ENCODE results near the gene ELOF1. TPM values are rescaled to one million over a fixed set of nuclear protein-coding genes. Genes with fewer than 3 reads are reported as not detected.

The ELOF1 gene
- 25.1 and 27.8 TPM in 2 replicates for total RNA-seq

DNA sequence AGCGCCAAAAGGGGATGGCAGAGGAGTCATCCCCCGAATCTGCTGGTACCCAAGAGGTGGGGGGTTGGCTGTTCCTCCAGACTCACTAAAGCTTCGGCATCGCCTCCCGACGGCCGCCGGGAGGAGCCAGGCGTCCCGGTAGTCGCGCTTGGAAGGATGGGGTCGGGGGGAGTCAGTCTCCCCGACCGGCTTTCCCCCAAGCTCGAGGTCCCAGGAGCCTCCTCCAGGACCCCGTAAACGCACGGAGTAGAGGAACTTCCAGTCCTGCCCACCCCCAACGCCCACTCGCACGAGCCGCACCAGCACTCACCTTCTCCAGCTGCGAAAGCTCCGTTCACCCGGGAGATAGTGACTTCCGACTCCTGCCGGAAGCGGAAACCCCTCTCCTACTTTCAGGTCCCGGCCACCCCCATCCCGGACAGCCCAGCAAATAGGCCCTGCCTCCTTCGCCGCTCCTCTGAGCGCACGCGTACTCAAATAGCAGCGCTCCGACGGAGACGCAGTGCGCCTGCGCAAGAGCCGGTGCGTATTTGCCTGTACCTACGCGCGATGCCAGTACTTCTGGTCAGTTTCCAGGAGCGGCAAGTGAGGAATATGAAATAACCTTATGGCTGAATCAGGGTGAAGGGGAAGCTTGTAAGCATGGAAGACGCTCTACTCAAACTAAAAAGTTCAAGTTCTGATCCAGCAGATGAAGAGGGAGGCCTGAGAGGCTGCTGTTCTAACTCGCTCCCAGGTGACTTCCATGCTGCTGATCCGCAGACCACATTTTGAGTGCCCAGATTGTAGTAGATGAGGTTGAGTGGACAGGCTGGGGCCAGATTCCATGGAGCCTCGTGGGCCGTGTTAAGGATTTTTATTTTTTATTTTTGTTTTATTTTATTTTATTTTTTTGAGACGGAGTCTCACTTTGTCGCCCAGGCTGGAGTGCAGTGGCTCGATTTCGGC, at the start of gene ELOF1:
TSS of gene ELOF1 (minus strand) at position 350 of the 948 bp plus-strand sequence. CDS start 4,883 bp downstream, outside the sequence.

GRCh38 chr19:11597202-11598102, 38.4 kb upstream of the ELOF1 start, which contains the start of gene ZNF627:
ZNF627 (plus strand) TSS chr19:11597483; CDS start chr19:11597628, 145 bp downstream.

GRCh38 chr19:11577451-11578257, 18.6 kb upstream of the ELOF1 start, which contains the start of gene ACP5:
ACP5 (minus strand) TSS chr19:11577645; CDS start chr19:11577317, 328 bp downstream.

GRCh38 chr19:11538232-11539036, 20.6 kb downstream of the ELOF1 start, which contains the start of gene CNN1:
CNN1 (plus strand) TSS chr19:11538851; CDS start chr19:11538928, 77 bp downstream.

DNA sequence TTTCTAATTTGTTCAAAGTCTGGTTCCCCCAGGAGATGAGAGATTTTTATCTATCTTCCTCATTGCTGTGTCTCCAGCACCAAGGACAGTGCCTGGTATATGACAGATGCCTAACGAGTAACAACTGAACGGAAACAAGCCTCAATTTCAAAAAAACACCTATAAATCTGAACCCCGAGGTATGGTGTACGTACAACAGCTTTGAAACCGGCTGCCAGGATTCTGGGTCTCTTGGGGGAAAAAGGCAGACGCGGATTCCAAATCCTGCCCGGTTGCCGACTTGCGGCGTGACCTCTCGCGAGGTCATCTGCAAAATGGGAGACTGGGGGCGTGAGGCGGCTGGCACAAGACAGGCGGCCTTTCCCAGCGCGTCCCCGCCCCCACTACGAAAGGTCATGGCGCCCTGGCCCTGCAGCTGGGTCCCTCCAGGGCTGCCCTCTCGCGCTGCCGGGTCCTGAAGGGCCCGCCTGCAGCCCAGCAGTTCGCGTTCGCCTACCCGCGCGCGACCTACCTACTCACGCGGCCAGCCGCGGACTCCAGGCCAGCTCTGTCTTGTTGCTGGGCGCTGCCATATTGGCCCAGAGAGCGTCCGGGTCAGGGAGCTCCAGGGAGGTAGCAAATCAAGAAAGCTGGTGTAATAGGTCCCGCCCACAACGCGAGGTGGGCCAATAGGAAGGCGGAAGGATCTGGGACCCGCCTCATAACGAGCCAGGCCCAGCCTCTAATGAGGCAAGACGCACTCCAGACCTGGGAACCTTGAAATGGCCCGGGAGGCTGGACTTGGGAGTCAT, 30.3 kb downstream of the ELOF1 start, which contains the start of gene ECSIT:
TSS of gene ECSIT (minus strand) at position 584 of the 791 bp plus-strand sequence. CDS start 9,964 bp downstream, outside the sequence.

DNA sequence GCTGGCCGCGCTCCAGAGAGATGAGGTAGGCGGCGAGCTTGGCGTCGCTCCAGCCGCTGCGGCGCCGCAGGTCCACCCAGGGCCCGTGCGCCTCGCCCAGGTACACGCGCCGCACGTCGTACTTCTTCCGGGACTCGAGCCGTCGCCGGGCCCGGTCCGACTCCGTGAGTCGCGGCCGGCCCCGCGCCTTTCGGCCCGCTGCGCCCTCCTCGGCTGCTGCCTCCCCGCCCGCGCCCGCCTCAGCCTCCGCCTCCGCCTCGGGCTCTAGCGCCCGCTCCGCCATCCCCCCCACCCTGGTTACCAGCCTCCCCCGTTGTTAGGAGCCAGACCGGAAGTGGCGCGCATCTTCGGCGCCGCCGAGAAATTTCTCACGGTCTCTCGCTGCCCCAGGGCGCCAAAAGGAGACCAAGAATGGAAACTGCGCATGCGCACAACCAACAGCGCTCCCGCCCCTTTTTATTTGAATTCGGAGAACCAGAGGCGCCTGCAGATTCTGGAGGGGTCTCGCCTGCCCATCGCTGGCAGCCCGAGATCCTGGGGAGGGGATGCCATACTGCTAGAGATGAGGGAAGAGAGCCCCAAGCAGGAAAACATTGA, 53.4 kb downstream of the ELOF1 start, which contains the start of gene ZNF653:
TSS of gene ZNF653 (minus strand) at position 336 of the 597 bp plus-strand sequence. CDS start at position 283, 53 bp downstream.

Small RNAs within 50 kb of the gene (small RNA-seq; reads per million reads assigned to genes)
- gene RN7SL833P, result not detected

Other genes with a start within 250 kb of the ELOF1 start
- 44.4 and 51.0 TPM in 2 replicates for gene RAB3D, start 219.6 kb downstream of the ELOF1 start, total RNA-seq
- 97.9 and 112 TPM in 2 replicates for gene TMEM205, start 213.0 kb downstream of the ELOF1 start, total RNA-seq
- gene CCDC159, start 212.7 kb downstream of the ELOF1 start, total RNA-seq, result 7.6 and 9.6 TPM in 2 replicates
- gene PLPPR2, start 203.8 kb downstream of the ELOF1 start, total RNA-seq, result 10.0 and 11.3 TPM in 2 replicates
- 0.80 and 1.2 TPM in 2 replicates for gene SWSAP1, start 184.6 kb downstream of the ELOF1 start, total RNA-seq
- gene EPOR, start 174.9 kb downstream of the ELOF1 start, total RNA-seq, result 7.7 and 9.0 TPM in 2 replicates
- 2.9 and 3.9 TPM in 2 replicates for gene RGL3, start 139.9 kb downstream of the ELOF1 start, total RNA-seq
- gene ODAD3, start 124.1 kb downstream of the ELOF1 start, total RNA-seq, result 0.50 TPM in 1 of 2 replicates, not detected in the other
- gene PRKCSH, start 123.6 kb downstream of the ELOF1 start, total RNA-seq, result 120 and 121 TPM in 2 replicates
- not detected in 2 replicates for gene ELAVL3, start 78.2 kb downstream of the ELOF1 start, total RNA-seq
- 3.9 and 4.0 TPM in 2 replicates for gene ZNF653, start 53.4 kb downstream of the ELOF1 start, total RNA-seq
- gene ECSIT, start 30.1 kb downstream of the ELOF1 start, total RNA-seq, result 25.7 and 31.1 TPM in 2 replicates
- gene CNN1, start 20.4 kb downstream of the ELOF1 start, total RNA-seq, result 0.13 TPM in 1 of 2 replicates, not detected in the other
- not detected in 2 replicates for gene ACP5, start 18.4 kb upstream of the ELOF1 start, total RNA-seq
- 17.6 and 18.6 TPM in 2 replicates for gene ZNF627, start 38.3 kb upstream of the ELOF1 start, total RNA-seq
- gene ZNF823, start 179.7 kb upstream of the ELOF1 start, total RNA-seq, result 6.4 and 6.9 TPM in 2 replicates
- gene ZNF441, start 207.8 kb upstream of the ELOF1 start, total RNA-seq, result 7.2 and 7.6 TPM in 2 replicates
- 0.65 and 0.93 TPM in 2 replicates for gene ZNF491, start 239.3 kb upstream of the ELOF1 start, total RNA-seq

Data from thoracic aorta endothelial cell (primary cell).